ENCODE results near the gene EAPP. TPM values are rescaled to one million over a fixed set of nuclear protein-coding genes. Genes with fewer than 3 reads are reported as not detected.
"Not testable (repeated sequence)": the region's sequence is repeated elsewhere in the genome, so short reads cannot be mapped to it uniquely, and the experiment has no call there.

EAPP gene, protein sequence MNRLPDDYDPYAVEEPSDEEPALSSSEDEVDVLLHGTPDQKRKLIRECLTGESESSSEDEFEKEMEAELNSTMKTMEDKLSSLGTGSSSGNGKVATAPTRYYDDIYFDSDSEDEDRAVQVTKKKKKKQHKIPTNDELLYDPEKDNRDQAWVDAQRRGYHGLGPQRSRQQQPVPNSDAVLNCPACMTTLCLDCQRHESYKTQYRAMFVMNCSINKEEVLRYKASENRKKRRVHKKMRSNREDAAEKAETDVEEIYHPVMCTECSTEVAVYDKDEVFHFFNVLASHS
- total RNA-seq (2014; rRNA removed; shearing (Covaris generic)) = 44.9 and 47.1 TPM in 2 replicates

DNA sequence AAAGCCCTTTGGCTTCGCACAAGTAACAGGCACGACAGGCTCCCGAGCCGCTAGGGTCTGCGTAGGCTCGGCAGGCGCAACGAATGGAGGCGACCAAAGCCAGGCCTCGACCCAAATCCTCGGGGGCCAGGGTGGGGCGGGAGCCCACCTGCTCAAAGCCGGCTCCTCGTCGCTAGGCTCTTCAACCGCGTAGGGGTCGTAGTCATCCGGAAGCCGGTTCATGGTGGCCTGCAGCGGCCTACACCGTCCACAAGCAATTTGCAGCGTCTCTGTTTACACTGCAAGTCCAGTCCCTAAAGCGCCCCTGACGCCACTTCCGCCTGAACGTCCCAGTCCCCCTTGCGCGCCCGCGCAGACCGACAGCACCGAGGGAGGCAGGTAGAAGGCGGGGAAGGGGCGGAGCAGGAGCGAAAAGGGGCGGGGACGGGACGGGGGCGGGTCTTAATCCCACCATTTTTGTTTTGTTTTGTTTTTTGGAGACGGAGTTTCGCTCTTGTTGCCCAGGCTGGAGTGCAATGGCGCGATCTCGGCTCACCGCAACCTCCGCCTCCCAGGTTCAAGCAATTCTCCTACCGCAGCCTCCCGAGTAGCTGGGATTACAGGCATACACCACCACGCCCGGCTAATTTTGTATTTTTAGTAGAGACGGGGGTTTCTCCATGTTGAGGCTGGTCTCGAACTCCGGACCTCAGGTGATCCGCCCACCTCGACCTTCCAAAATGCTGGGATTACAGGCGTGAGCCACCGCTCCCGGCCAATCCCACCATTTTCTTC, at the start of gene EAPP:
Gene EAPP (minus strand): TSS at position 295 of the 774 bp plus-strand sequence. CDS start 73 bp downstream, at position 222.
- peak; percentile 86 for DNase-seq (ENCODE audit: low spot score)

DNA sequence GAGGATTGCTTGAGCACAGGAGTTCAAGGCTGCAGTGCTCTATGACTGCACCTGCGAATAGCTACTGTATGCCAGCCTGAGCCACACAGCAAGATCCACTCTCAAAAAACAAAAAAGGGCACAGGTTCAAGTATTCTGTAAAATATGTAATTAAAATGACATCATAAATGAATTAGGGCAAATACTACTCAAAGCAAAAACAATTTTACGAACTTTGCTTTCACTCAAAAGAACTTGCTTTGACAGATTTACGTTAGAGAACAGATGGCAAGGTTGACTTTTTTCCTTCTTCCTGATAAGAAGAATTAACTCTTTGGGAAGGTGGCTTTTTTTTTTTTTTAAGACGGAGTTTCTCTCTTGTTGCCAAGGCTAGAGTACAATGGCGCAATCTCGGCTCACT, 44.0 kb upstream of the EAPP start:
- no peak for DNase-seq (ENCODE audit: low spot score)

DNA sequence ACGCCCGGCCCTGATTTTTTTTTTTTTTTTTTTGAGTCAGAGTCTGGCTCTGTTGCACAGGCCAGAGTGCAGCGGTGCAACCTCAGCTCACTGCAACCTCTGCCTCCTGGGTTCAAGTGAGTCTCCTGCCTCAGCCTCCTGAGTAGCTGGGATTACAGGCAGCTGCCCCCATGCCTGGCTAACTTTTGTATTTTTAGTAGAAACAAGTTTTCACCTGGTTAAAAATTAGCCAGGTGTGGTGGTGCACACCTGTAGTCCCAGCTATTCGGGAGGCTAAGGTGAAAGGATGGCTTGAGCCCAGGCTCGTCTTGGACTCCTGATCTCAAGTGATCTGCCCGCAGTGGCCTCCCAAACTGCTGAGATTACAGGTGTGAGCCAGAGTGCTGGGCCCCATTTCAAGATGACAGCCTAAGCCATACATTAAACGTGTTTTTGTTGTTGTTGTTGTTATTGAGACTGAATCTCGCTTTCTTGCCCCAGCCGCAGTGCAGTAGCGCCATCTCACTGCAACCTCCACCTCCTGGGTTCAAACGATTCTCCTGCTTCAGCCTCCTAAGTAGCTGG, 42.7 kb upstream of the EAPP start:
- no peak for DNase-seq (ENCODE audit: low spot score)

DNA sequence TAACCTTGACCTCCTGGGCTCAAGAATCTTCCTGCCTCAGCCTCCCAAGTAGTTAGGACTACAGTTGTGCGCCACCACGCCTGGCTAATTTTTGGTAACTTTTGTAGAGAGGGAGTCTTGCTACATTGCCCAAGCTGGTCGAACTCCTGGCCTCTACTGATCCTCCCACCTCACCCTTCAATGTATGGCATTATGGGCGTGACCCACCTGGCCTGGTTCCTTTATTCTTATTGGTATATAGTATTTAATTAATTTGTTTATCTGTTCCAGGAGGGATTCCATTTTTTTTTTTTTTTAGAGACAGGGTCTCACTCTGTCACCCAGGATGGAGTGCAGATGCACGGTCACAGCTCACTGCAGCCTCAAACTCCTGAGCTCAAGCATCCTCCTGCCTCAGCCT, 40.9 kb upstream of the EAPP start:
- DNase-seq (ENCODE audit: low spot score) = no peak

GRCh38 chr14:34571771-34572170, 32.3 kb upstream of the EAPP start:
- DNase-seq (ENCODE audit: low spot score) = no peak

- no peak for DNase-seq (ENCODE audit: low spot score)
These were observed 30.2 kb upstream of the EAPP start for GRCh38 chr14:34569750-34570149.

DNA sequence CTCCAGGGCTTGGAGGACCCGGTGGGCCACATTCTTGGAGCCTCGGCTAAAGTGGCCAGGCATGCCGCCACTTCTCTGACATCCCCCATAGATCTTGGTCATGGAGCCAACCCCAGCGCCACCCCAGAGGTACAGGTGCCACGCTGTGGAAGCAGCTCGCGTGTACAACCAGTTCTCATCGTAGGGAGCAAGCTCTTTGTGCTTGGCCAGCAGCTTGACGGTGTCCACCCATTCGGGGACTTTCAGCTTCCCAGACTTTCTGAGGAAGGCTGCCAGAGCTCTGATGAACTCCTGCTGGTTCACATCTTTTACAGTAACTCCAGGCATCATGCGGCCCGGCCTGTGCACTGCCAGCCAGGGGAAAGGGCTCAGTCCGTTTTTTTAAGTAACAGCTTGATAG, 29.3 kb upstream of the EAPP start:
- no peak for DNase-seq (ENCODE audit: low spot score)

GRCh38 chr14:34562776-34563150, 23.3 kb upstream of the EAPP start:
- no peak for DNase-seq (ENCODE audit: low spot score)

DNA sequence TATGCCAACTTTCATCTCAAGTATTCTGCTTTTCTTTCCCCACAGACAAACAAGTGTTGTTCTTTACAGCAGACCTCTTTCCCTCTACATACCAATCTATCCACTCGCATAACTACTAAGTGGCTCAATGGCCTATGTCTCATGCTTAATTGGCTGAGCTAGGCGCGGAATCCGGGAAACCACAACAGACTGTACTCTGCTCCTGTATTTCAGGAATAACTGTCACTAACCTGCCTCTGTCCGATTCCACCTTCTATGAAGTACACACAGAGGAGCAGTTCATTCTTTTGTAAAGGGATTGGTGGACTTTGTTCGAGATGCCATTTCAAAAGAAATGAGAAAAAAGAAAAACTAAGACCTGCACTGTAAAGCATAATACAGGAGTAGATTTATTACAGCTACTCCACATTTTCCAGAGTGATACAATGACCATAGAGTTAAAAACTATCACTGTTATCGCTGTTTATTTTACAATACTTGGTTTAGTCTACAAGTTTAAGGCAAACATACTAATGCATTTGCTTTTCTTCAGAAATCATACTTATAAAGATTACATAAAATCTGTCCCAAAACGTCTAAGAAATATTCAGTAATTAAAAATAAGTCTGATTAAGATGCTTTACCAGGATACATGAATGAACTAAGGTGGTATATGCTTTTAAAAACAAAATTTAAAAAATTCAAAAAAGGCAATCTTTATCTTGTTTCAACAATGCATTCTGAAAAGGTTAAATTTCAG, 22.7 kb upstream of the EAPP start:
- DNase-seq (ENCODE audit: low spot score) = not testable (repeated sequence)

DNA sequence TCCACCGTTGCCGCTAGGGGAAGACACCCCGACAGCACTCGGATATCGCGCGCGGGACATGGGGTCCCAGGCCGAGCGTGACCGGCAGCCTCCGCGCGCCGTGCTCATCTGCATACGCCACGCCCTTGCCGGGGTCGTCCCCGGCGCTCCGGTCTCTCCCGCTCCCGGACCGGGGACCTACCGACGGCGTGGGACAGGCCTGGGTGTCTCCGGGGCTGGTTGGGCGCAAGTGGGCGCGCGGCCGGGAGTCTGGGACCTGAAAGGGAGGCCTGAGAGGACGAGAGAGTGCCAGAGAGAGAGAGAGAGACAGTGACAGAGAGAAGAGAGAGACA, 17.0 kb upstream of the EAPP start:
- not testable (repeated sequence) for DNase-seq (ENCODE audit: low spot score)

- not testable (repeated sequence) for DNase-seq (ENCODE audit: low spot score)
These were observed 16.3 kb upstream of the EAPP start for GRCh38 chr14:34555583-34556497.

DNA sequence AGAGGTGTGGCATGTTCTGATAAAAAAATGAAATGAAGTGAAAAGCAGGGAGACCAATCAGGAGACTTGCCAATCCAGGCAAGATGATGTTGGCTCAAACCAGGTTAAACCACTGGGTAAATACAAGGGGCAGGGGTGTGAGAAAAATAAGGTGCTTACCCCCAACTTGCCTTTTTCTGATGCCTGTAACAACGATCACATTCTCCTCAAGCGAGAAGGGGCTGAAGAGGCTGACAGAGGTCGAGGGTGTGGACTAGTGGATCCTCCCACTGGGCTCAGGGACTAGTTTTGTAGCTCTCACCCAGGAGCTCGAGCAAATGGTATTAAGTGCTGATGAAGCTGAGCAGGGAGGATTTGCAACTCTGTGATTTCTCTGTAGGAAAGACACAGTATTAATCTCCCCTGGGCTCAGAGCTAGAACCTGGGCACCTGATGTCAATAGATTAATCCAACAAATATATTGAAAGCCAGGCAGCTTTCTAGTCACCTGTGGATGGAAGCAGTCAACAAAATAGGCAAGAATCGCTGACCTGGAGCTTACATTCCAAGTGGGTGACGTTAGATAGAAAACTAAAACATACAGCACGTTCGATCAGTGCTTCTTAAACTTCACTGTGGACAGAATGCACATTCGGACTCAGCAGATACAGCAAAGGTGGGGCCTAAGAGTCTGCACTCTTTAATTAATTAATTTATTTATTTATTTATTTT, 15.2 kb upstream of the EAPP start:
- DNase-seq (ENCODE audit: low spot score) = no peak

GRCh38 chr14:34549276-34549966, 9.9 kb upstream of the EAPP start:
- DNase-seq (ENCODE audit: low spot score) = not testable (repeated sequence)

GRCh38 chr14:34548472-34548981, 9.0 kb upstream of the EAPP start:
- no peak for DNase-seq (ENCODE audit: low spot score)

DNA sequence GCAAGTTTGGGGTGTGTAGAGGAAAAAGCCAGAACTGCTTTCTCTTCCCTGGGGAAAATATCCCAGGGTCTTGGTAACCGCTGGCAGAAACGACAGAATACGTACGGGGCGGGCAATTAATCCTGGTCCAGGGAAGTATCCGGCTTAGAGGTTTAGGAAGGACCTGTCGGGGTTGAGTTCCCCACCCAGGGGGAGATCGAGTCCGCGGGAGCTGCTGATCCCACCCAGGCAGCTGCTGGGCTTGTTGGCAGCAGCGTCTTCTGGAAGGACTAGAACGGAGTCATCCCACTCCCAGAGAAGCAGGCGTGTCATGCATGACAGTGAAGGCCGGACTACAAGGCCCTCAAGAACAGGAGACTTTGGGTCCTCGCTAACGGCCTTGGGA, 7.6 kb upstream of the EAPP start:
- not testable (repeated sequence) for DNase-seq (ENCODE audit: low spot score)

- DNase-seq (ENCODE audit: low spot score) = not testable (repeated sequence)
These were observed 7.0 kb upstream of the EAPP start for GRCh38 chr14:34546272-34547135.

DNA sequence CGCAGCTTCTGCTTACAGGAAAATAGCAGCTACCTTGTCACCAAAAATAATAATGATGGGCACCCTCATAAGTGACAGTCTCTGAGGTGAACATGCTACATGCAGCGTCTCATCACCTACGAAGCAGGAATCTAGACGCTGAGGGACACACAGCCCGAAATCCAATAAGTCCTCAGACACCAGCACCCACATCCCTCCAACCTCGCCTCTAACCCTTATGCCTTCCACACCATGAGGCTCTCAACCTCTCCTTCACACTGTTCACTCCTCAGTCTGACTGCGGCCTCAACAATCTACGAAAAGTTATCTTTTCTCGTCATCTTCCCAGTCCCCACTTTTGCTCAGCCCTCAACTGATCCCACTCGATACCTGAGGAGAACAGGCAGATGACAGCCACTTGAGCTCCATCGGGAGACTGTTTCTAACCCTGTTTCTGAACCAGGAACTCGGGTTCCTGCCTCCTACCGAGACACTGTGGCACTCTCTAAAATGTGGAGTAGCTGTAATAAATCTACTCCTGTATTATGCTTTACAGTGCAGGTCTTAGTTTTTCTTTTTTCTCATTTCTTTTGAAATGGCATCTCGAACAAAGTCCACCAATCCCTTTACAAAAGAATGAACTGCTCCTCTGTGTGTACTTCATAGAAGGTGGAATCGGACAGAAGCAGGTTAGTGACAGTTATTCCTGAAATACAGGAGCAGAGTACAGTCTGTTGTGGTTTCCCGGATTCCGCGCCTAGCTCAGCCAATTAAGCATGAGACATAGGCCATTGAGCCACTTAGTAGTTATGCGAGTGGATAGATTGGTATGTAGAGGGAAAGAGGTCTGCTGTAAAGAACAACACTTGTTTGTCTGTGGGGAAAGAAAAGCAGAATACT, 919 bp upstream of the EAPP start:
- DNase-seq (ENCODE audit: low spot score) = not testable (repeated sequence)
